Measurements from ENCODE around the gene WNK1.
"Not testable (repeated sequence)": the region's sequence is repeated elsewhere in the genome, so short reads cannot be mapped to it uniquely, and the experiment has no call there.

Gene WNK1

DNA sequence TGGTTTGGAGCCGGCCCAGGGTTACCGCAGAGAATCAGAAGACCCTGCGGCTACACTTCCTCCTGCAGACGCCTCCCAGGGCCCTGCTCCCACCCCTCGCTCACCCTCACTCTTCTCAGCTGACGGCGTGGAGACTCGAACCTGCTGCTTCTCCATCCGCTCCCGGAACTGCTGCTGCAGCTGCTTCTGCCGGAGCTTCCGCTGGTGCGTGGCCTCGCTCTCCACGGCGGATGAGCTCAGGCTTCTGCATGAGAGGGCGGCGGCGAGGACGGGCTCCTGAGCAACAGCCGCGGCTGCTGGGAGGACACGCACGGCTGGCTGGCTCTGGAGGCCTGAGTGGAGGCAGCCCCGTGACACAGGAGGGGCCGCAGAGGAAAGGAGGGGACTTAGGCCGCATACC lies 163.9 kb downstream of the WNK1 start:
- DNase-seq = no peak

DNA sequence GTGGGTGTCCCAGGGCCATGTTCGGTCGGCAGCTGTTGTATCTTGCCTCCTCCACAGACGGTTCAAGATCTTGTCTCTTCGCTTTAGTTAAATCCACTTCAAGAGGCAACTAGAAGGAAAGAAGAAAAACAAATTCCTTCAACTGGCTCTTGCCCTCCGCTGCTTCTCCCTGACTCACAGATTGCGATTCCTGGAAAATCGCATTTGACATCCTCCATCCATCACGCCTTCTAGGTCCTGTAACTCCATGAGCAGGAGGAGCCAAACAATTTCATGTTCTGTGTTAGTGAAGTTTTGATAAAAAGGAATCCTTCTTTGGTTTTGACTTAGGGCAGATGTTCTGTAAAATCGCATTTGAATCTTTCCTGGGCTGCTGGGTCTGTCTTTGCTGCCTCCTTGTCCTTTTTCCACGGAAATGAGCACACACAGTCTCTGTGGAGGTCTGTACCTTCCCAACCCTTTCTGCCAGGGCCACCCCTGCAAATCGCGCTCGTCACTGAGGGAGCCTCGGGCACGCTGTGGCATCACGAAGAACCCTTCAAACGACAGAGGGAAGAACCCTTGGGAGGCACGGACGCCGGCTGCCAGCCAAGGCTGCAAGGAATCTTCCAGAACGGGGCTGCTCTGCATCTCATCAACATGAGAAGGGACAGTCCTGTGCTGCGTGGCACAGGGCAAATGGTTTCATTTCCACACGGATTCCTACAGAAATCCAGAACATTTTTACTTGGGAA lies 164.5 kb downstream of the WNK1 start:
- DNase-seq = no peak

DNA sequence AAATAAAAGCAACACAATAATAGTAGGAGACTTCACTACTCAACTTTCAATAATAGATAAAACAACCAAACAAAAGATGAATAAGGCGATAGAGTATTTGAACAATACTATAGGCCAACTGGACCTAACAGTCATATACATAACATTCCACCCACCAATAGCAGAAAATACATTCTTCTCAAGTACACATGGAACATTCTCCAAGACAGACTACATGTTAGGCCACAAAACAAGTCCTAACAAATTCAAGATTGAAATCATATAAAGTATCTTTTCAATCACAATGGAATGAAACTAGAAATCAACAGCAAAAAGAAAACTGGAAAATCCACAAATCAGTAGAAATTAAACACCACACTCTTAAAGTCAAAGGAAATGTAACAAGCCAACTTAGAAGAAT lies 168.3 kb downstream of the WNK1 start:
- no peak for DNase-seq

DNA sequence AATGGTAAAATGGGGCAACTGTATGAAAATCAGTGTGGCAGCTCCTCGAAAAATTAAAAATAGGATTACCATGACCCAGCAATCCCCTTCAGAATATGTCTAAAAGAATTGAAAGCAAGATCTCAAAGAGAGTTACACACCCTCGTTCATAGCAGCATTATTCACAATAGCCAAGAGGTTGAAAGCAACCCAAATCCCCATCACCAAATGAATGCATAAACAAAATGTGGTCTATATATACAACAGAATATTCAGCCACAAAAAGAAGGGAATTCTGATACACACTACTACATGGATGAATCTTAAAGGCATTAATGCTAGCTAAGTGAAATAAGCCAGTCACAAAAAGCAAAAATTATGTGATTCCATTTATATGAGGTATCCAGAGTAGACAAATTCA lies 169.9 kb downstream of the WNK1 start:
- no peak for DNase-seq

DNA sequence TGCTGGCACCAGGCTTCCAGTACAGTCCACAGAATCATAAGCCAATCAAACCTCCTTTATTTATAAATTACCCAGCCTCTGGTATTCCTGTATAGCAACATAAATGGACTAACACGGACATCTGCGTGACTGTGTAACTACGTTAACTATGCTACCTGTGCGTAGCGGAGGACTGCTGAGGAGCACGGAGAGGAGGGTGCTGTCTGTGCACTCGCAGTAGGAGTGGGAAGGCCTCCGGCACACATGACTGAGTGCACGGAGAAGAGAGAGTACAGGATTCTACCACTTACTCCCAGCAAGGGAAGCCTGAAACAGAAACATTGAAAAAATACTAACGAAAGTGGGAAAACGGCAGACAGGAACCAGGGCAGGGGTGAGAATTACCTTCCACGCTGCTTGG lies 174.3 kb downstream of the WNK1 start:
- no peak for DNase-seq

DNA sequence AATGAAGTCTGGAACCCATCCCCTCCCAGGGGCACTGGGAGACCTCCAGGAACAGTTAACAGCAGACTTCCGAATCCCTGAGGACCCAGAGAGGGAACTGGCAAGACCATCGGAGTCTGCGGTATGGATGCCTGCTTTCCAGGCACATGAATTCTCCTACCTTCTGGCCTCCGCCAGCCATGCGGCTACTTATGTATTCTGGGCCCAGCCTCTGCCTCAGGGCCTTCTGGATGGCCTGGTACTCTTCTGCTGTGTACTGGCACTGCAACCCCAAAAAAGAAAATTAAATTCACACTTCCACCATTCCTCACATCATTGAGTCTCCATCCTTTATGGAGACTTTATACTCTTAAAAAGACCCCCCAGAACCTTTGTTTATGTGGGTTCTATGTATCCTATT lies 178.7 kb downstream of the WNK1 start:
- DNase-seq = no peak

DNA sequence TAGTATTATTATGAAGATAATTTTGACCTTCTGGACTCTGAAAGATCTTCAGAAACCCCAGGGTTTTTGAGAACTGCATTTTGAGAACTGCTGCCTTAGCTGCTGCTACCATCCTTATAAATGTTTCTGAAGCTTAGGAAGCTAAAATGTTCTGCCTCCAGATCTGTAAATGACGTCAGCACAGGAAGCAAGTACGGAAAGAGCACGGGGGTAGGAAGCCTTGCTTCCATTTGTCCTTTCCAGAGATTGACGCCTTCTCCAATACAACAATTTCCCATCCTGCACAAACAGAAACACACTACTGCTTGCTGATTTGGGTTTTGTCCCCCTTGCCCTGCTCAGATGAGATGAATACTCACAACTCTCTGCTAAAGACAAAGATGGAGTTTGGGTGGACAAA lies 179.2 kb downstream of the WNK1 start:
- no peak for DNase-seq

DNA sequence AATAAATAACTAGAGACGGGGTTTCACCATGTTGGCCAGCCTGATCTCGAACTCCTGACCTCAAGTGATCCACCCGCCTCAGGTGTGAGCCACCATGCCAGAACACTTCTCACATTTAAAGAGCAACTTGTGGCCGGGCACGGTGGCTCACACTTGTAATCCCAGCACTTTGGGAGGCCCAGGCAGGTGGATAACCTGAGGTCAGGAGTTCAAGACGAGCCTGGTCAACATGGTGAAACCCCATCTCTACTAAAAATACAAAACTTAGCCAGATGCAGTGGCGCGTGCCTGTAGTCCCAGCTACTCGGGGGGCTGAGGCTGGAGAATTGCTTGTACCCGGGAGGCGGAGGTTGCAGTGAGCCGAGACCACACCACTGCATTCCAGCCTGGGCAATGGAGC lies 183.5 kb downstream of the WNK1 start:
- DNase-seq = not testable (repeated sequence)

DNA sequence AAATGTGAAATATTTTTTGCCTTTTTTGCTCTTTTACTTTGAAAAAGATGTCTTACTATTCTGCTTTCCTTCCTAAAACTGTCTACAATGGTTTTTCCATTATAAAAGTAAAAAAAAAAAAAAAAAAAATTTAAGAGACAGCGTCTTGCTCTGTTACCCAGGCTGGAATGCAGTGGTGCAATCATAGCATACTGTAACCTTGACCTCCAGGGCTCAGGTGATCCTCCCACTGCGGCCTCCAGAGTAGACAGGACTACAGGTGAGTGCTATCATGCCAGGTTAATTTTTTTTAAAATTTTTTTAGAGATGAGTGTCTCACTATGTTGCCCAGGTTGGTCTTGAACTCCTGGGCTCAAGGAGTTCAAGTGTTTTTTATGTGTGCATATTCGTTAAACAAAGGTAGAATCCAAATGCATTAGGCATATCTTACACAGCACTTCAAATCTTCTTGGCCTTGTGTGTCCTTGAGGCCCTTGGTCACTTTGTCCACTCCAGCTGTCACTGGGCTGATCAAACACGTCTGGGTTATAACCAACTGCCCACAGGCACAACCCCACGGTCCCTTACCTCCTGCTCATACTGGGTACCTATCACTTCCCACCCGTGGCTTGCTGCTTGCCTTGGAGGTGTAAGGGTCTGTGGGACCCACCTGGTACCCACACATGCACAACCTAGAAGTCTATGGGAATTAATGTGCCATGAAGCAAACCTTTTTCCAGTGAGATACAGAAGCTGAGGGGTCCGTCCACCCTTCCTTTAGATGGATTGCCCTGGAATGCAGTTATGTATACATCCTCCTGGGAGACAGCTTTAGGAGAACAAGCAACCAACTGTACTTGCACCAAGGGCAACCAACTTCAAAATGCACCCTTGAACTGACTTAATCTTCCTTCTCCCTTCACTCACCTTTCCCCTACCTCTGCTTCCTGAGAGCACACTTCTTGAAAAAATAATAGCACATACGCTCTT lies 184.3 kb downstream of the WNK1 start:
- no peak for DNase-seq

DNA sequence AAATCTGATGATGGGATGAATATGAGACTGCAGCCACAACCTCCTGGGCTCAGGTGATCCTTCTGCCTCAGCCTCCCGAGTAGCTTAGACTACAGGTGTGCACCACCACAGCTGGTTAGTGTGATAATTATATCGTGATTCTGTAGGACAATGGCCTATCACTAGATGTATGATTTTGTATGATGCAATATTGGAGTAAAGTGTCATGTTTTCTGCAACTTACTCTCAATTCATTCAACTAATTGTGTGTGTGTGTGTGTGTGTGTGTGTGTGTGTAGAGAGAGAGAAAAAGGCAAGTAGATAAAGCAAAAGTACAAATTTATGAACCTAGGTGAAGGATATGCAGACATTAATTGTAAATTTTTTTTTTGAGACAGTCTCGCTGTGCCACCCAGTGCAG lies 186.4 kb downstream of the WNK1 start:
- no peak for DNase-seq

DNA sequence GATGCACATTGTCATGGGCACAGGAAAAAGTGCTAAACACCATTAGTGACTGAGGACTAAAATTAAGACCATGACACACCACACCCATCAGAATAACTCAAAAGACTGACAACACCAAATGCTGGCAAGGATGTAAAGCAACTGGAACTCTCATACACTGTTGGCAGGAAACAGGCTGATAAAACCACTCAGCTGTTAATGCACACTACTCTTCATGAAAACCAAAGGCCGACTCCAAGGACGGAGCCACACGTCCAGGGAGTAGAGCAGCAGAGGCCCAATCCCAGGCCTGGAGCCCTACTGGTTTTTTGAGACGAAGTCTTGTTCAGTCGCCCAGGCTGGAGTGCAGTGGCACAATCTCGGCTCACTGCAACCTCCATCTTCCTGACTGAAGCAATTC lies 190.7 kb downstream of the WNK1 start:
- DNase-seq = no peak

DNA sequence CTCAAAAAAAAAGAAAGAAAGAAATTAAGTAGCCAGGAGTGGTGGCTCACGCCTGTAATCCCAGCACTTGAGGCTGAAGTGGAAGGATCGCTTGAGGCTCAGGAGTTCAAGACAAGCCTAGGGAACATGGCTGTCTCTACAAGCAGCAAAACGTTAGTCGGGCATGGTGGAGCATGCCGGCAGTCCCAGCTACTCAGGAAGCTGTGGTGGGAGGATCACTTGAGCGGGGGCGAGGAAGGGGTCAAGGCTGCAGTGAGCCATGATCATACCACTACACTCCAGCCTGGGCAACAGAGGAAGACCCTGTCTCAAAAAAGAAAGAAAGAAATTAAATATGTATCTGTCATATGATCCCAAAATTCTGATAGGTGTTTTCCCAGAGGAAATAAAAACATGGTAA lies 191.8 kb downstream of the WNK1 start:
- no peak for DNase-seq

DNA sequence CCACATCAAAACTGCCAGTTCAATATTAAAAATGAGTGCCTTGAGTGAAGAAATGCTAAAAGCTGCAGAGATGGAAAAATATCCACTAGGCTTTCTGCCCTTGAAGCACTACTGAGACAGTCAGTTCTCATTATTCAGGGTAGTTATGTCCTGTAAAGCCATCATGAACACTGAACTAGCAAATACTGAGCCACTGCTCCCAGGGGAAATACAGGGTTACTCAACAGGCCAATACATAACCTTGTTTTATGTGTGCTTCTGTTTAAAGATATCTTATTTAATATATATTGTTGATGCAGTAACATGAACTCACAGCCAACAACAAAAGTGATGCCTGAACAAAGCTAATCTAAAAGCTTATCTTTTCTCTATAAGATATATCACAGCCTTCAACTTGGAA lies 193.8 kb downstream of the WNK1 start:
- no peak for DNase-seq

DNA sequence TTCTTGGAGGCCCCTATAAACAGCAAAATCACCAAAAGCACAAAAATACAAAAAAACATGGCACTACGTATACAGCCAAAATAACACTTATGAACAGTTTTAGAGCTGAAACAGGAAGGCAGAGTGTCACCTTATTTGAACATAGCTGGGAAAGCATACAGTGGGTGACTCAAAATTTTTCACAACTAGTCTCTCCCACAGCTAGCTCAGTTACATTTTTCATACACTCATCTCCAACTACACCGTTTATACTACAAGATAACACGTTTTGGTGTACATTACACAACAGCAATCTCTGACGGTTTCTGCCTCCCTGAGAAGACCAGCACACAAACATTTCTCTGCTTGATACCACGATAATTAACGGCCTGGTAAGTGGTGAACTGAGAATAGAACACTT lies 194.3 kb downstream of the WNK1 start:
- DNase-seq = no peak

DNA sequence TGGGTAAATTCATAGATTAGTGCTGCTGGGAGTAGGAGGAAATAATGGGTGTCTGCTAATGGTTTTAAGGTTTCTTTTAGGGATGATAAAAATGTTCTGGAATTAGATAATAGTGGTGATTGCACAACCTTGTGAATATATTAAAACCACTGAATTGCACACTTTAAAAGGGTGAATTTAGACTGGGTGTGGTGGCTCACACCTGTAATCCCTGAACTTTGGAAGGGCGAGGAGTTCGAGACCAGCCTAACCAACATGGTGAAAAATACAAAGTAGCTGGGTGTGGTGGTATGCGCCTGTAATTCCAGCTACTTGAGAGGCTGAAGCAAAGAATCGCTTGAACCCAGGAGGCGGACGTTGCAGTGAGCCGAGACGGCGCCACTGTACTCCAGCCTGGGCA lies 195.9 kb downstream of the WNK1 start:
- DNase-seq = no peak

DNA sequence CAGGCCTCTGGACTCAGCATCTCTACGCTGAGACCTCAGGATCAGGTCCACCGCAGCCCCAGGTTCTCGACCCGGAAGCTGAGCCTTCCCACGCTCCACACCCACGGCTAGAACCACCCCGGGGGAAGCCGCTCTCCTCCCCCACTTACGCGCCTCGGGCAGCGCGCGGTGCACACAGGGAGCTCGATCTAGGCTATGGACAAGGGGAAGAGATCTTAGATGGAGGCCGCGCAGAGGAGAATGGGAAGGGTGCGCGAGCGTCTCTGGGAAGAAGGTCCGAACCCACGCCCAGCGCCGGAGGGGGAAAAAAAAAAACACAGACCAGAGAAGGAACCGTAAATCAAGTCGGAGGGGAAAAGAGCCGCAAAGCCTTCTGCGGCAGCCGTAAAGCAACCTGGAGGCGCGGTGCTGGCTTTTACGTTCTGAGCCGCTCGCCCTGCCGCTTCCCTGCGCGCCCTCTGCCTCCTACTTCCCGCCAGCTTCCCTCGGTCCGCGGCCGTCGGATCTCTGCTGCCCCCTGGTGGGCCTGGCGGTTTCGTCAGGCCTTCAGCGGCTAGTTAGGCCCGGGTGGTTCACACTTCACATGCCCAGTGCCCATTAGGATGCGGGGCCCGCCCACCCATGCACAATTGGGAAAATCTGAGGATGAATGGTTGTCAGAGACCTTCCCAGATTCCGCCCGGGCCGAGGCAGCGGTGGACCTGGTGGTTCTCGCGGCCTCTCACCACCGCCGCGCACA lies 197.2 kb downstream of the WNK1 start, which contains the start of gene RAD52:
RAD52 (minus strand) TSS at position 242 of the 739 bp plus-strand sequence. CDS start 16,636 bp downstream, outside the sequence.
- peak; percentile 100 for DNase-seq

DNA sequence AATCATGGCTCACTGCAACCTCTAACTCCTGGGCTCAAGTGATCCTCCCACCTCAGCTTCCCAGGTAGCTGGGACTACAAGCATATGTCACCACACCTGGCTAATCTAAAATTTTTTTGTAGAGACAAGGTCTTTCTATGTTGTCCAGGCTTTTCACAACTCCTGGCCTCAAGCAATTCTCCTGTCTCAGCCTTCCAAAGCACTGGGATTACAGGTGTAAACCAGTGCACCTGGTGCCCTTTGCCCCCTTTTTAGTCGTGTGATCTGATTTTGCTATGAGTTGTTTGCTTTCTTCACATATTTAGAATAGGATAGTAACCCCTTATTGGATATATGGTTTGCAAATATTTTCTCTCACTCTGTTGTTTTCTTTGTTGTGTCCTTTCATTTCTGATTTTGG lies 198.8 kb downstream of the WNK1 start:
- DNase-seq = no peak

DNA sequence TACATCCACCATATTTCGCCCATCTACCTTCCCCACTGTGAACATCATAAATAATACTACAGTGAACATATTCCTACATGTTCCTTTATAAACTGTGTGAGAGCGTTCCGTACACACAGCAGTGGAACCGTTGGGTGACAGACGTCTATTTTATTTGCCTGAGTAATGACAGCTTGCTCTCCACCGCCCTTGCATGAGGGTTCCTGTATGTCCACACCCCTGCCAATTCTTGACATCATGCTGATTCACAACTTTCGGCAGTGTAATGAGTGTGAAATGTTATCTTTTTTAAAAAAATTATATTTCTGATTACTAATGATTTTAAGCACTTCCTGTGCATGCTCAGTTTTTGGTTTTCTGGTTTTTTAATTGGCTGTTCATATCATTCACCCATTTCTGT lies 201.4 kb downstream of the WNK1 start:
- no peak for DNase-seq

DNA sequence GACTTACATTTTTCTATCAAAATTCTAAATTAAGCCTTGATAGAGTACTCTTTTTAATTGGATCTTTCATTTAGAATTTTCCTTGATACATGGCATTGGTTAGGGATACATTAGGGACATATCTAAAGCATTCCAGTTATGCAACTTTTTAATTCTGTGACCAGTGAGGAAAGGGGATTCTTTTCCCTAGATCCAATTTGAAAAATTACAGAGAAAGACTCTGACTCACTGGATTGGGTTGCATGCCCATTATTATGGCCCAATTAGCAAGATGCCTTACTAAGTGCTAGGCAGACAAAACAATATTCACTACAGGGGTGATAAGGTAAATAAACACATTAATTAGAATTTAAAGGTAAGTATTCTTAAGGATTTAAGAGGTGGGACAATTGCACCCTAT lies 202.4 kb downstream of the WNK1 start:
- no peak for DNase-seq

DNA sequence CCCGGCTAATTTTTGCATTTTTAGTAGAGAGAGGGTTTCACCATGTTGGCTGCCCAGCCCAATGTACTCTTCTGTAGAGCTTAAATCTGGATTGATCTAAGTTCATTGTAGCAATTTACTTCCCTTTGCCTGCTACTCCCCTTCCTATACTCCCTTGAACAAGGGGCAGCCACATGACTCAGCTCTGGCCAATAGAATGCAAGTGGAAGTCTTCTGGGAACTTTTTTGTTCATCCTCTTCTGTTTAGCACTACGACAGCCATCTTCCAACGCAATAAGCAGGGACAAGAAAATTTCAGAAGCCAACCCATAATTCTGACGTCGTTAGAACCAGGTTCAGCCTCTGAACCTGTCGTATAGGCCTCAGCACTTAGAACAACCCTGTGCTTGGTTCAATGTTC lies 203.6 kb downstream of the WNK1 start:
- DNase-seq = no peak

DNA sequence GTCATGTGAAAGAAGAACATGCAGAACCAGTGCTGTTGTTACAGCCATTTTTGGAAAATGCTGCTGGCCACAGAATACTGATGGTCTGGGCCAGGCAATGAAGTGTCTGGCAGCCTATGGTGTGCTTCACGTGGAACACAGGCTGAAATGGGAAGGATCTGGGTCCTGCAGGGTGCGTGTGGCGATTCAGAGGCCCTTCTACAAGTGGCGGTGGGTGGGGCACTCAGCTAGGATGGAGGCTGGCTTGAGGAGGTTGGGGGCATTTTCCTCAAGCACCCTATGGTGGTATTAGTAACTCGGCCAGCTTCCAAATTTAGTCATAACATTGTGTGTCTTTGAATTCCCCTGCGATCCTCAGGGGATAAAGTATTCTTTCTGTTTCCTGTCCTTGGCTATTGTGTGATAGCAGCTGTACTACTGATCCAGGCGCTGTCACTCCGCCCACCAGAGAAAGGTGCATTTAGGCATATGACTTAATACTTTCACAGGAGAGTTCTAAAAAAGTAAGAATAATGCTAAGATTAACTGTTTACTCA lies 206.3 kb downstream of the WNK1 start:
- no peak for DNase-seq
